Measurements from ENCODE around the gene HSPB8. TPM values are rescaled to one million over a fixed set of nuclear protein-coding genes. Genes with fewer than 3 reads are reported as not detected.

HSPB8 gene
- total RNA-seq, 1 experiment from 2014 or later, result 6.7 TPM

DNA sequence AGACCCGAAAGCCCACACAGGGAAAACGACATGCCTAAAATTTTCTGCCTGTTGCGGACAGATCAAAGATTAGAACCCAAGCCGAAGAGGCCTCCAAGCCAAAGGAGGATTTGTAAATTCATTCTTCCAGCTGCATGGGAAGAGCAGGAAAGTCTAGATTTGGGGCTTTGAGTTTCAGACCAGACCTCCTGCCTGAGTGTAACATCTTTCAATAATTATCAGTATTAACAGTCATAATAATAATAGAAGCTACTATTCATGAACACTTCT, 1.7 kb upstream of the HSPB8 start (continued):
- TF ChIP-seq, protein P1, sequence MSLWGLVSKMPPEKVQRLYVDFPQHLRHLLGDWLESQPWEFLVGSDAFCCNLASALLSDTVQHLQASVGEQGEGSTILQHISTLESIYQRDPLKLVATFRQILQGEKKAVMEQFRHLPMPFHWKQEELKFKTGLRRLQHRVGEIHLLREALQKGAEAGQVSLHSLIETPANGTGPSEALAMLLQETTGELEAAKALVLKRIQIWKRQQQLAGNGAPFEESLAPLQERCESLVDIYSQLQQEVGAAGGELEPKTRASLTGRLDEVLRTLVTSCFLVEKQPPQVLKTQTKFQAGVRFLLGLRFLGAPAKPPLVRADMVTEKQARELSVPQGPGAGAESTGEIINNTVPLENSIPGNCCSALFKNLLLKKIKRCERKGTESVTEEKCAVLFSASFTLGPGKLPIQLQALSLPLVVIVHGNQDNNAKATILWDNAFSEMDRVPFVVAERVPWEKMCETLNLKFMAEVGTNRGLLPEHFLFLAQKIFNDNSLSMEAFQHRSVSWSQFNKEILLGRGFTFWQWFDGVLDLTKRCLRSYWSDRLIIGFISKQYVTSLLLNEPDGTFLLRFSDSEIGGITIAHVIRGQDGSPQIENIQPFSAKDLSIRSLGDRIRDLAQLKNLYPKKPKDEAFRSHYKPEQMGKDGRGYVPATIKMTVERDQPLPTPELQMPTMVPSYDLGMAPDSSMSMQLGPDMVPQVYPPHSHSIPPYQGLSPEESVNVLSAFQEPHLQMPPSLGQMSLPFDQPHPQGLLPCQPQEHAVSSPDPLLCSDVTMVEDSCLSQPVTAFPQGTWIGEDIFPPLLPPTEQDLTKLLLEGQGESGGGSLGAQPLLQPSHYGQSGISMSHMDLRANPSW (CRISPR knock-in tag; conservative IDR thresholded peaks at IDR 0.05; ENCODE audit: low read depth), result no peak
- TF ChIP-seq, protein P2, sequence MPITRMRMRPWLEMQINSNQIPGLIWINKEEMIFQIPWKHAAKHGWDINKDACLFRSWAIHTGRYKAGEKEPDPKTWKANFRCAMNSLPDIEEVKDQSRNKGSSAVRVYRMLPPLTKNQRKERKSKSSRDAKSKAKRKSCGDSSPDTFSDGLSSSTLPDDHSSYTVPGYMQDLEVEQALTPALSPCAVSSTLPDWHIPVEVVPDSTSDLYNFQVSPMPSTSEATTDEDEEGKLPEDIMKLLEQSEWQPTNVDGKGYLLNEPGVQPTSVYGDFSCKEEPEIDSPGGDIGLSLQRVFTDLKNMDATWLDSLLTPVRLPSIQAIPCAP (CRISPR knock-in tag; IDR thresholded peaks at IDR 0.05), result no peak
- no peak for TF ChIP-seq ZNF416 (CRISPR knock-in tag; IDR thresholded peaks at IDR 0.05)

DNA sequence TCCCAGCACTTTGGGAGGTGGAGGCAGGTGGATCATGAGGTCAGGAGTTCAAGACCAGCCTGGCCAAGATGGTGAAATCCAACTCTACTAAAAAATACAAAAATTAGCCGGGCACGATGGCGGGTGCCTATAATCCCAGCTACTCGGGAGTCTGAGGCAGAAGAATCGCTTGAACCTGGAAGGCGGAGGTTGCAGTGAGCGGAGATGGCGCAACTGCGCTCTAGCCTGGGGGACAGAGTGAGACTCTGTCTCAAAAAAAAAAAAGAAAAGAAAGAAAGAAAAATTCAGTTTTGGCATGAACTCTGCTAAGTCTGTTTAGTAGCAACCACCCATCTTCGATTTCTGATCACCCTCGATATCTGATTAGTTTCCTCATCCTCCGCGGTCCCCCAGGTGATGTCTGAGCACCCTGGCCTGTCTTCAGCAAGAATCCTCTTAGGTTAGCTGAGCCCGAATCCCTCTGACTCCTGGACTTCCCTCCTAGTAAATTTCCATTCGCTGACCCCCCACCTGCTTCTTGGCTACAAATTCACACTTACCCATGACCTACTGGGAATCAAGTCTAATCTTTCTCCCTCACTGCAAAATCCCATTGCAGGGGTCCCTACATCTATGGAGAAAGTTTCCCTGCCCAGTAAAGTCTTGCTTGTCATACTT, 879 bp upstream of the HSPB8 start:
- ATAC-seq (no peak), DNase-seq (ENCODE audit: low spot score) (no peak)
- H3K9me3 Mint-ChIP-seq, result no peaks in the 10 kb centered on the region
- H3K4me1 Mint-ChIP-seq, result peaks cover 50% of the 10 kb centered on the region
- ChIA-PET CTCF (interaction anchor here (1.1 to 2.8 kb wide), 5 partner anchors 22 to 235 kb away, joined by 3 to 24 read pairs (median 6); no protein-coding TSS in a partner anchor), POLR2A (interaction anchor here (0.7 to 2.5 kb wide), 2 partner anchors 24 to 119 kb away, joined by 3 to 14 read pairs; no protein-coding TSS in a partner anchor)
- H3K4me3 Mint-ChIP-seq, result no peak overlapping the region
- H3K27ac Mint-ChIP-seq, result no peak overlapping the region; the same call in 1 of the 2 replicates
- no peaks in the 10 kb centered on the region for H3K27me3 Mint-ChIP-seq (ENCODE audit: low read depth)
- TF ChIP-seq ELF4 (CRISPR knock-in tag; IDR thresholded peaks at IDR 0.05; ENCODE audit: low read depth), result no peak
- 0 out of 2 replicates have a peak, but pooled peaks have one; percentile 17 for TF ChIP-seq ZNF121 (CRISPR knock-in tag; IDR thresholded peaks at IDR 0.05)
- no peak for TF ChIP-seq SOX15 (CRISPR knock-in tag; IDR thresholded peaks at IDR 0.05)
- no peaks in the 10 kb centered on the region for H3K36me3 Mint-ChIP-seq

DNA sequence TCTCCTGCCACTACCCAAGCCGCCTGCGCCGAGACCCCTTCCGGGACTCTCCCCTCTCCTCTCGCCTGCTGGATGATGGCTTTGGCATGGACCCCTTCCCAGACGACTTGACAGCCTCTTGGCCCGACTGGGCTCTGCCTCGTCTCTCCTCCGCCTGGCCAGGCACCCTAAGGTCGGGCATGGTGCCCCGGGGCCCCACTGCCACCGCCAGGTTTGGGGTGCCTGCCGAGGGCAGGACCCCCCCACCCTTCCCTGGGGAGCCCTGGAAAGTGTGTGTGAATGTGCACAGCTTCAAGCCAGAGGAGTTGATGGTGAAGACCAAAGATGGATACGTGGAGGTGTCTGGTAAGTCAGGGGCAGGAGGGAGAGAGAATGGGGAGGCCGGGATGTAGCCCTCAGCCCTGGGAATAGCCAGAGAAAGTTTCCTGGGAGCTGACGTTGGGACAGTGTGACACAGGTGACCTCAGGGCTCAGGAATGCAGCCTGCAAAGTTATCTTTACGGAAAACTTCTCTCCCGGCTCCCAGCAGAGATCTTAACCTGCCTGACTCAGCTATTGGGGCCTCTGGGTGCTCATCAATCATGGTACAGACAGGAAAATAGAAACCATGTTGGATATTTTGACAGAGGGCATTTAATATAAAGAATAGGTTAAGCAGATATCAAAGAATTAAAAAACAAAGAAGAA, 747 bp downstream of the HSPB8 start:
- CTCF ChIA-PET, result interaction anchor here (0.9 to 2.8 kb wide), 10 partner anchors 24 to 464 kb away, joined by 3 to 24 read pairs (median 4); no protein-coding TSS in a partner anchor
- Mint-ChIP-seq H3K4me1 (peaks cover 50% of the 10 kb centered on the region), H3K36me3 (no peaks in the 10 kb centered on the region), H3K27me3 (ENCODE audit: low read depth) (no peaks in the 10 kb centered on the region), H3K27ac (0 out of 2 replicates have a peak overlapping the region, but pooled peaks have one; percentile 78), H3K4me3 (peak overlapping the region; percentile 58), H3K9me3 (no peaks in the 10 kb centered on the region)
- TF ChIP-seq CREB1 (CRISPR knock-in tag; IDR thresholded peaks at IDR 0.05) (no peak), SMAD4 (CRISPR knock-in tag; IDR thresholded peaks at IDR 0.05) (no peak), MXD4 (CRISPR knock-in tag; IDR thresholded peaks at IDR 0.05; ENCODE audit: borderline replicate concordance) (no peak), CBFB (CRISPR knock-in tag; IDR thresholded peaks at IDR 0.05; ENCODE audit: low read depth) (no peak)
- TF ChIP-seq, protein P3, sequence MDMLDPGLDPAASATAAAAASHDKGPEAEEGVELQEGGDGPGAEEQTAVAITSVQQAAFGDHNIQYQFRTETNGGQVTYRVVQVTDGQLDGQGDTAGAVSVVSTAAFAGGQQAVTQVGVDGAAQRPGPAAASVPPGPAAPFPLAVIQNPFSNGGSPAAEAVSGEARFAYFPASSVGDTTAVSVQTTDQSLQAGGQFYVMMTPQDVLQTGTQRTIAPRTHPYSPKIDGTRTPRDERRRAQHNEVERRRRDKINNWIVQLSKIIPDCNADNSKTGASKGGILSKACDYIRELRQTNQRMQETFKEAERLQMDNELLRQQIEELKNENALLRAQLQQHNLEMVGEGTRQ (CRISPR knock-in tag; IDR thresholded peaks at IDR 0.05), result no peak
- TF ChIP-seq, protein P4, sequence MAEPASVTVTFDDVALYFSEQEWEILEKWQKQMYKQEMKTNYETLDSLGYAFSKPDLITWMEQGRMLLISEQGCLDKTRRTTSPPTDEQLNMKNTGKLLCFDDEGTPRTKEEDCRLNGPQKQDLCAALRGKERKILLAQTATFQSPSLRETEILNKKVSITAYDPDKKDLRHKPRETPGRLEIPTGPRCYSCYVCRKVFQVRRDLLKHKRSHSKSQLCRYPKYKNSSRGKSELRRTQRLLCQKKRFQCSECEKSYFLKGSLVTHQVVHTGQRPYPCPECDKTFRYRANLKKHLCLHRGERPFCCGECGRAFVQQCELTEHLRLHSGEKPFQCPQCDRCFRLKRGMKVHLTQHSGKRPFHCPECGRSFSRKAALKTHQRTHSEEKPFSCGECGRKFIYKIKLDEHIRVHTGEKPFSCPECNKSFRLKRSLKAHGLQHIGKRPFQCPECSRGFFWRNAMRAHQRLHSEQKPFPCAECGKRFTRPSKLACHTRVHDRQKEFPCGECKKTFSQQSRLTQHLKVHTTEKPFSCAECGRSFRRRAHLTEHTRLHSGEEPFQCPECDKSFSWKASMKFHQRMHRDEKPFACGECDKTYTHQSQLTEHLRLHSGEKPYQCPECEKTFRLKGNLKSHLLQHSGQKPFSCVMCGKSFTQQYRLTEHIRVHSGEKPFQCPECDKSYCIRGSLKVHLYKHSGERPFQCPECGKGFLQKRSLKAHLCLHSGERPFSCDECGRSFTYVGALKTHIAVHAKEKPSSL (CRISPR knock-in tag; conservative IDR thresholded peaks at IDR 0.05), result no peak
- ATAC-seq, result peak; percentile 48
- POLR2A ChIA-PET, result interaction anchor here (1.2 to 2.5 kb wide), 2 partner anchors 23 to 26 kb away, joined by 3 to 14 read pairs; no protein-coding TSS in a partner anchor
- DNase-seq (ENCODE audit: low spot score), result peak; percentile 38

Measured in WTC11 (cell line).